GM19438 (cell line): Measurements from ENCODE around the gene CREB3L2.
"Not testable (repeated sequence)": the region's sequence is repeated elsewhere in the genome, so short reads cannot be mapped to it uniquely, and the experiment has no call there.

Experiments
- ATAC-seq: cut with Tn5 transposase; IDR thresholded peaks from one replicate; pipeline ENCODE4 v1.9.1; 2021; ENCODE audit warnings: low read depth; ENCODE audit not compliant: unreplicated experiment

CREB3L2 gene

DNA sequence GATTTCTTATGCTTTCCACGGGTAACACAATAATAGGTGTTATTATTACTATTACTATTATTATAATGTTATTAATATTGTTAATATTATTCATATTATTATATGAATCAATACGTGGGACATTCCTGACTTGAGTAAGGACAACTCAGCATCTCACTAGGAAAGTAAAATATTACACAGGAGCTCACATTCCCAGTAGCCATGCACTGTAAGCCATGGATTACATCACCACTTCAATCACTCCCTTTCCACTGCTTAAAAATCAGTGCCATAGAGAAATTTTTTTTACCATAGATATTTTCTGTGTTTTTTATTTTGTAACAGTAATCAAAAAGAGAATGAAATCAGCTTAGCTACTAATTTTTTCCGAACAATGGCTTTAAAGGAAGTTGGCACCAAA is 86.6 kb downstream of the CREB3L2 start:
- ATAC-seq, result no peak

DNA sequence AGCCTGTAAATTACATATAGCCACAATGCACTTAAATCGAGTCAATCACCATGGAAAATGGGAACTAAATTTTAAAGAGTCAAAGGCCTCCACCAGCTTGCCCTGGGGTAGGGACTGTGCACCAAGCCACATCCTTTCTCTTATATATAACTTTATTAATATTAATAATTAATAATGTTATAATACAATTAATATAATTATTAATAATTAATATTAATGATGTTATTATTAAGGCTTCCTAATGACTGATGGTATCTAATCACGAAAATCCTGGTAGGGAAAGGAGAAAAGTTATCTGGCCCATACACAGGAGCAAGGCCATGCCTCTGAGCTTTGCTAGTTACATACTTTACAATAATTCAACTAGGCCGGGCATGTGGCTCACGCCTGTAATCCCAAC is 87.9 kb downstream of the CREB3L2 start:
- no peak for ATAC-seq

DNA sequence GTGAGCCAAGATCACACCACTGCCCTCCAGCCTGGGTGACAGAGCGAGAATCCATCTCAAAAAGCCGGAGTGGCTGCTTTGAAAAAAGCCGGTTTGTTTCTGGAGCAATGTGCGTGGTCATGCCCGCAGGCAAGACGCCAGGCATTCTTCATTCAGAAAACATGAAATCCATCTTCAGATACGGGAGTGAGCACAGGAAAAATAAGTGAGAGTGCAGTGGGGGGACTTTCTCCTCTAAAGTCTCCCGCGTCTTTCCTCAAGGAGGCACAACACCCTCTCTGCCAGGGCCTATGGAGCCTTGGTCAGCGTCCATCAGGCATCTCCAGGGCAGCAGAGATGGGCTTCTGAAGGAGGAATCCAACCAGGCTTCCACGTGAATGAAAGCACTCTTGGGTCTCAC is 92.8 kb downstream of the CREB3L2 start:
- no peak for ATAC-seq

DNA sequence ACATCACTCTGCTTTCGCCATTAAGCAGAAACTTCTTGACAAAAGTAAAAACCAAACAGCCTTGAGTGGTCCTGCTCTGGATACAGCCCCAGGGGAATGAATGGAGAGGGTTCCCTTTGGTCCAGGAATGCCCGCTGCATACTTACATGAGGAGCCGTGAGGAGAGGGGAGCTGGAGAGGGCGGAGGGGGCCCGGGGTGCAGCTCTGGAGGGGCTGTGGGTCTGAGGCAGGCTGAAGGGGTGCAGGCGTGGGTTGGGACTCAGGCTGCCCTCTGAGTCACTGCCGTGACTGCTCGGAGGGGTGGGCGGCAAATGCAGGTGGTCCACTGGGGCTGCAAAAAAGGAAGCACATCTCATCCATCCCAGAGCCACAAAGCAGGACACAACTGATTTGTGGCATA is 93.8 kb downstream of the CREB3L2 start:
- ATAC-seq, result no peak

DNA sequence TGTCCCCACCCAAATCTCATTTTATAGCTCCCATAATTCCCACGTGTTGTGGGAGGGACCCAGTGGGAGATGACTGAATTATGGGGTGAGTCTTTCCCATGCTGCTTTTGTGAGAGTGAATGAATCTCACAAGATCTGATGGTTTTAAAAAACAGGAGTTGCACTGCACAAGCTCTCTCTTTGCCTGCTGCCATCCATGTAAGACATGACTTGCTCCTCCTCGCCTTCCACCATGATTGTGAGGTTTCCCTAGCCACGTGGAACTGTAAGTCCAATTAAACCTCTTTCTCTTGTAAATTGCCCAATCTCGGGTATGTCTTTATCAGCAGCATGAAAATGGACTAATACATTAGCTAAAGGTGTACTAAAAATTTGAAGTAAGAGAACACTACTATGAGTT is 95.2 kb downstream of the CREB3L2 start:
- ATAC-seq, result not testable (repeated sequence)

DNA sequence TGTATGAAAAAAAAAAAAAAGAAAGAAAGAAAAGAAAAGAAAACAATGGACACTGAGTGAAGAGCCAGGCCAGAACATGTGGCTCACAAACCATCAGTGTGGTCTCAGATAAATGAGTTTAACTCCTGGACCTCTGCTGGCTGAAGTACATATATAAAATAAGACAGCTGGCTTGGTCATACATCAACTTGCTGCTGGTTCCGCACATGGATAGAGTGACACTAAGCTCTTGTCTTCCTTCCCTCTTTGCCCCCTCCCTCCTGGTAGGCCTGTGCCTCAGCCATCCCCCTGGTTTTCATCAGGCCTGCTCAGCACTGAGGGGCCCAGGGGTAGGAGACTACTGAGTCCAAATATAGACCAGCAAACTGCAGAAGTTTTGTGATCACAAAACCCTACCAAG is 97.1 kb downstream of the CREB3L2 start:
- no peak for ATAC-seq

DNA sequence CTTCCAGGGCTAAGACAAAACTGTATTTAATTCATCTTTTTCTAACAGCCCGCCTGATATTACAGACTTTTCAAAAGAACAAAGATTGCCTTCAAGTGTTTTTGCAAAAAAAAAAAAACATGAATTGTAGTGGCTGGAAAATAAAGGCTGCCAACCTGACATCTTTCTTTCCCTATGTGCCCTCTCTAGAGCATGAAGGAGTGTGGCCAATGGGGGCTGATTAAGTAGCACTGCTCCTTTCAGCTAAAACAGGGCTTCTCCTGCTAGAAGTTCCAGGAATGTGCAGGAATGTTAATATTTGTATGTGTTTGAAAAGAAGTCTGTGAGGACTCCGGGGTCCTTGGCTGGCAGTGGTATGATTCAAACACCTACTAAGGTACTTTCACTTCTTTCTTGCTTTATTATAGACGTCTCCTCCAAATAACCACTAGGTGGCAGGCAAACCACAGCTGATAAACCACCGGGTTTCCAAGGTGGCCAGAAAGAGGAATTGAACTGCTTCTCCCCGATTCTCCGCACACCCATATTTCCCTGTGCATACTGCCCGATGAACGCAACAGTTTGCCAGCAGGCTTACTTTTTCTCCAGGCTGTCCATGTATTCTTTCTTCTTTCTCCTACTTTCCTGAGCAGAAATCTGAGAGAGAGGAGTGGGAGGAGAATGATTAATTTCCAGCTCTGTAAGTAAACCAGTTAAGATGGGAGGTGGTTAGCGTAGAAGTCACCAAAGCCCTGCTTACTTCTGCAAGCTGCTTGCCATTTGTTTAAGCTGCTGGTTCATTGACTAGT is 98.3 kb downstream of the CREB3L2 start:
- ATAC-seq, result peak; percentile 57

DNA sequence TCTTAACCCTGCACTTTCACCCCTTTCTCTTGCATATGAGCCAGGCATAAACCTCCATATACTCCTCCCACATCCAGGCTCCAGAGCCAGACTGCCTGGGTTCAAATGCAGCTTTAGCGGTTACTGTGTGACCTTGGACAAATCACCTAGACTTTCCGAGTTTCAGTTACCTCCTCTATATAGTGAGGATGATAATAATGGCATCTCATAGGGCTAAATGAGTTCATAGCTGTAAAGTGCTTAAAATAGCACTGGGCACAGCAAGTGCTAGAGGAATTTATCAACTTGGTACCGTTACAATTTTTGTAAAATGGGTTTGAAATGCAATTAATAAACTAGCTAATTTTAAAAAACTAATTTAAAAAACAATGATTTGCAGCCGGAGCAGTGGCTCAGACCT is 101.7 kb downstream of the CREB3L2 start:
- ATAC-seq, result no peak

DNA sequence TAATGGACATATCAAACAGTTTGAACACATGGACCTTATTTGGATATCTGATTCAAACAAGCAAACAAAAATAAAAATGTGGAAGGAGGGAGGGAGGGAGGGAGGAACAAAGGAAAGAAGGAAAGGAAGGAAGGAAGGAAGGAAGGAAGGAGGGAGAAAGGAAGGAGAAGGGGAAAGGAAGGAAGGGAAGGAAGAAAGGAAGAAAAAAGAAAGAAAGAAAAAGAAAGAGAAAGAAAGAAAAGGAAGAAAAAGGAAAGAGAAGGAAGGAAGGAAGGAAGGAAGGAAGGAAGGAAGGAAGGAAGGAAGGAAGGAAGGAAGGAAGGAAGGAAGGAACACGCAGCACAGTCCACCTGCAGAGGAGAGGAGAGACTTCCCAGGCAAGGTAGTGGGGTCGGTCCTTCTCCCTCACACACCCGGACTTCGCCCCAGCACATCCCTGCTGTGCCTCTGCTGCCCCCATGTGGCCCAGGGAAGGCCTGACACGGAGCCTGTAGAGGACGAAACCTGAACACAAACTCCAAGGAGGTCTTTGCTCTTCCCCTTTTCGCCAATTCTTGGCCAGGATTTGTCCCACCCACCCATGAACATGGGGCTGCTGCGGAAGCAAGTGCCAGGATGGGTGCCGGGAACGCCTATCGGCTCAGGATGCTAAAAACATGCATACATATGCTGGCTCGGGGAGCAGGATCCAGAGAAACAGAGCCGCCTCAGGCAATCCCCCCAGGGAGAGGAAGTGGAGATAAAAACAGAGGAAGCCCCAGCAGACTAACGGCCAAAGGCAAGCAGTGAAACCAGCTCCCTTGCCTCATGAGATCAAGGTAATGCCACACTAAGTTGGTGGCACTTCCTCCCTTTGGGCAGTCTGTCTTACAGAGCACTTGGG is 102.8 kb downstream of the CREB3L2 start:
- peak; percentile 62 for ATAC-seq

DNA sequence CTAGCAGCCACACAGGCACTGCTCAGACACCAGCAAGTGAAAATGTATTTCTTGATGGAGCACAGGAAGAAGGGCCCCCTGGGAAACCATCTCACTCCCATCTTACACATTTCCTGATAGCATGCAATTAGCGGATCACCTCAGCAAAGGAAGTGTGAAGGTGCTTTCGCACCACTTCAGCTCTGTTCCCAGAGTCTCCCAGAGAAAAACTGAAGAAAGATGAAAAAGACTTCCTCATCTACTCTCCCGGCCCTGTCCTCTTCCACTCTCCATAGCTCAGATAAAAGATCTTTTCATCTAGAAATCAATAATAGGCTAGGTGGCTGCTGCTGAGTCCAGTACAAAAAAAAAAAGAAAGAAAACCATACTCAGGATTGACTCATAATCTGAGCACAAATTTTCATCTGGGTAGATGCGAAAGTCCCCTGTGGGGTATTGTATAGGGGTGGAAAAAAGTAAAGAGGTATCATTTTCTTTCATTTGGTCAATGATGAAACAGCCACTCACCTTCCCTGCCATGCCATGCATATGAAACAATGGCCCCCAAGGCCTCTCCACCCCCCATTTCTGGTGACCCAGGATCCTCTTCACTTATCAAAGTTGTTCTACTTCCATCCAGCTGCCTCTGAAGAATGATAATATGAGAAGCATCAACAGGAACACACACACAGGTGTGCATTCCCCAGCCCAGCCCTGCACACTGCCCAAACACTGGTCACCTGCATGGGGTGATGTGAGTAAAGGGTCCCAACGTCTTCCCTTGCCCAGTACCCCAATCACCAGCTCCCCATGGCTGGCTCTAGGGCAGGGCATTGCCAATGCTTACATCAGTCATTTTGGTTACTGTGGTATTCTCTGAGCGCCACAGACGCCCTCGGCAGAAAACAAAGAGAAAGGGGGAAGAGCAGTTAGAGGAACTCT is 106.3 kb downstream of the CREB3L2 start:
- ATAC-seq, result peak; percentile 57

DNA sequence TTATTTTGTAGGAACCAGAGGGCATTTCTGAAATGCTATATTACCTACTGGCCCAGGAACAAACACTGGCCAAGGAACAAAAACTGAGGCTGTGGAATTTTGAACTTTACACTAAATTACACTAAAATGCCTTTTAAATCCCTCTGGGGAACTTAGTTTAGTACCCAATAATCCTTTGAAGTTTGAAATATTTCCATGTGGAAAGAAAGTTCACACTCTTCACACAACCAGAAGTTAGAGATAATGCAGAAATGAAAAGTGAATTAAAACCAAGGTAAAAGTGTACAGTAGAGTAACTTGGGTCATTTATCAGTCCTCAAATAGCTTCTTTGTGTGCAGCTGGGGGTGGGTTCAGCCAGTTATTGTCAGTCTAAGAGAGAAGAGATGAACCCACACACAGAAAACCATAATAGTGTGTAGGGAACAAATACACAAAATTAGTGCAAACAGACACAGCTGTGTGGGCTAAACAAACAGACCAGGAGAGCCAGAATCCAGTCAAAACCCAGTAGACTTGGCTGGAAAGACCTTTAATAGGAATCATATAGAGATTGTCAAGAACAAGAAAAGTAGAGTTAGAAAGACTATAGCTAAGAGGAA is 108.6 kb downstream of the CREB3L2 start:
- no peak for ATAC-seq

DNA sequence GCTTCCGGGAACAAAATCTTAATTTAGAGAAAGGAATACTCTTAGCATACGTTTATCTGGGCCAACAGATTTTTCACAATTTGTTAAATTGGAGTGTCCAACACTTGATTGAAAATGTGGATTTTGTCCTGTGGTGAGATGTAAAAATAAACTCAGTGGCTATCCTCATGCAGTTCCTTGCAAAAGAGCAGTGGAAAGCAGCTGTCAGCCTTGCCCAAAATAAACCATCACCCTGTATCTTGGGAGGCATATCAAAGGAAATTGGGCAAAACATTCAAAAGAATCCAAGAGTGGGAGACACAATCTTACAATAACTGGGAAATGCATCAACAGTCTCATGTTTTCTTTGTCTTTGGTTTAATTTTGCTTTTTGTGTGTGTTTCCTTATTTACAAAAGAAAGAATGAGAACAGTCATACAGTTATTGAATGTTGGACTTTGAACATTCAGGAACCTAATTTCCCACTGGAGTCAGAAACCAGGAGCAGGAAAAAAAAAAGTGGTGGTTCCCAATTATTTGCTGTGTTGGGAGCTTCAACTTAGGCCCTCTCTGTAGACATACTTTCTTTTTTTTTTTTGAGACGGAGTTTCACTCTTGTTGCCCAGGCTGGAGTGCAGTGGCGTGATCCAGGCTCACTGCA is 110.8 kb downstream of the CREB3L2 start:
- ATAC-seq, result no peak

DNA sequence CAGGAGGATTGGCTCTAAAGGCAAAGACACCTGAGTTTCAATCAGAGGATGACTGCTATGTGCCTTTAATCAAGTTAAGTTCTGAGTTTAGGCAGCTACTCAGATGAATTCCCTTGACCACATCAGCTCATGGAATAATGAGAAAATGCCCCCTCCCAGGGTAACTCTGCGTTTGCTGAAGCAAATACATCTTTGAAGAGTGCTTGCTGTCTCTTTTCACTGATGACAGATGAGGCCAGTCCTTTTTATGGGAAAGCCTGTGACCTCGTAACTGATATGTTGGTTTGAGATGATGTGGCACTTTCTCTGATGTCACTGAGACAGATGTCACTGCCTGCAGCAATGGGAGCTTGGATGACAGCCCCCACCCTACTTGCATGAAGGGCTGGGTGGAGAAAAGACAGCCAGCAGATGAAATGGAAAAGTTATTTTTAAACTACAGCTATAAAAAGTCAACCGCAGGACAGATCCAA is 111.4 kb downstream of the CREB3L2 start:
- ATAC-seq, result no peak

DNA sequence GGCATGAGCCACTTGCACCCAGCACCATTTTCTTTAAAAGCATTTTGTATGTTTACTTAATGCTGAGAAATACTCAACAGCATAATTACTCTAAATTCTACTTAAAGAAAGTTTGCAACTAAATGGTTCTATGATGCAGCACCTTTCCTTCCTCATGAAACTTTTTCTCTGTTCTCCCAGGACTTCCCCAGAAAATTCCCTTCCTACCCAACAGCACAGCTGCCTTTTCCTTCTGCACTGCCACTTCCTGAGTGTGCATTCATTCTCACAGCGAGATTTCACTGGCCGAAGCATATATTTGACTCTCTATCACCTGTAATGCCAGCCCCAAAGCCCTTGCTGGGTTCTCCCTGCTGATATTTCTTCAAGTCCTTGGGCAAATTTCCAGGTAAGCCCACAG is 113.6 kb downstream of the CREB3L2 start:
- no peak for ATAC-seq

DNA sequence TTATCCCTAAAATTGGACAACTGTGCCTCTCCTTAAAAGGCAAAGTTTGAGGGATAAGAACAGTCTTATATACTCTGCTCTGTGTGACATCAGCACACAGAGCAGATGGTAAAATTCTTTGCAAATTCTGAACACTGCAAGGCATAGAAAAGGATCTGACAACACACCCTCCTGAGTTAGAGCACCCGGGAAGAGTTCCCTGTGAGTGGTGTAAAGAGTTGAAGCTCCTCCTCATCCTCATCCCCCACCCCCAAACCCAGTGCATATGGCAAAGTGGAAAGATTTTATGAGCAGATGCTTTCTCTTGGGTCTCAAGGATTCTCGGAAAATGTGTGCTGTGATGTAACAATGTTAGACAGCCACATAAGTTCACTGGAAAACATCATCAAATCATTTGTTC is 115.1 kb downstream of the CREB3L2 start:
- ATAC-seq, result no peak

DNA sequence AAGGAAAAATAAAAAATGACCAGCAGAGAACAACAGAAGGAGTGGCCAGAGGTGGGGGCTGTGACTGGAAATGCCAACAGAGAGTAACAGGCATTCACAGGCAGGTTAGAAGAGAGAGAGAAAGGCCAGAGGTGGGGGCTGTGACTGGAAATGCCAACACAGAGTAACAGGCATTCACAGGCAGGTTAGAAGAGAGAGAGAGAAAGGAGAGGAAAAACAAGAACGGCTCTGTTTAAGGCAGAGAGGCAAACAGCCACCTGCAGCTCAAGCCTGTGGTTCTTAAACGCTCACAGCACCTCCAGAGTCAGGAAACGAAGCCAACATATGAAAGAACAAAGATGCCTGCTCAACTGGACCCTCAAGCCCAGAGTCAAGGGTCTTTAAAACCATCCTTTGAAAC is 115.6 kb downstream of the CREB3L2 start:
- no peak for ATAC-seq

DNA sequence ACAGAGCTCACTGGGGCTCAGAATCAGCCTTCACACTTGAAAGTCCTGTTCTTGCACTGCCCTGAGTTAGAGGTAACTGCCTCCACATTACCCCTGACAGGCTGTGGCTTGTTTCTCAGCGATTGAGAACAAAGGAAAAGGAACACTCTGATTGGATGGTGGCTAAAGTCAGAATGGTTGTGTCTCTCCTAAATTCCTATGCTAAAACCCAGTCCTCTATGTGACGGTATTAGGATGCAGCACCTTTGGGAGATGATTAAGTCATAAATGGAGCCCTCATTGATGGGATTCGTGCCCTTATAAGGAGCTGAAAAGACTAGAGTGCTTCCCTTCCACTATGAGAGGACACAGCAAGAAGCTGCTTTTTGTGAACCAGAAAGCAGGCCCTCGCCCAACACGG is 116.2 kb downstream of the CREB3L2 start:
- no peak for ATAC-seq

DNA sequence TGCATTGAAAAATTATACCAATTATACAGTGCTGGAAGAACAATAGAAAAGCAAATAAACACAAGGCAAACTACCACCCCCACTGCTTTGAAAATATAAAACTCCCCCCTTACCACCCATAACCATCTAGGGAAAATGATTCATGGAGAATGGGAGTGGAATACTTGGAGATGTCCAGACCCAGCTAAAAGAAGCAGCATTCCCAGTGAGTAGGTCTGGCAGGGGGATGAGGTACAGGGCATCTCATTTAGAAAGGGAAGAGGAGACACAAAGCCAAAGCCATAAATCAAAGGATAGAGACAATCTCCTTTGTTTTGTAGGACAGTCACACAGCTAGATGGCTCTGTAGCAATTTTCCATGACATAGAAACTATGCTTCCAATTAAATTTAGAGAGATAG is 119.1 kb downstream of the CREB3L2 start:
- ATAC-seq, result no peak

DNA sequence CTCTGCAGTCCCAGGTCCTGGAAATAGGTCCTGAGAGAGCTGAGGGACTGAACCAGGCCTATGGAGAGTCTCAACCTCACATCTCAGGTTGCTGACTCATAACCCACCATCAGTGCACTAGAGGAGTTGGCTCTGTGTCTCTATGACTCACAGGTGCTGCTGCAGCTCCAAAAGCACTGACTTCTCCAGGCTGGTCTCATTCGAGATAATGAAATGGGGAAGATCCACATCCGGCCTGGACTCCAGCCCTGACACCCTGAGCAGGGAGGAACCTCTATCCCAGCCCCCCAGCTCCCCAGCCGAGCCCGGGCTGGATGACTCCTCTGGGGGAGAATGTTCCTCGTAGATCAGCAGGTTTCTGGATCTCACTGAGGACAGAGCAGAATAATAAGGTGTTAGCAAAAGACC is 119.6 kb downstream of the CREB3L2 start:
- peak; percentile 74 for ATAC-seq
